ENCODE results near the gene RNF214.

GRCh38 chr11:117303646-117304315 is 71.3 kb downstream of the RNF214 start:
- TF ChIP-seq CTCF (IDR thresholded peaks at IDR 0.05): no peak
- TF ChIP-seq POLR2AphosphoS5 (IDR thresholded peaks at IDR 0.05): no peak

Data from stomach (tissue), 4 donors.